ENCODE results near the gene ACBD6.

ACBD6 gene

DNA sequence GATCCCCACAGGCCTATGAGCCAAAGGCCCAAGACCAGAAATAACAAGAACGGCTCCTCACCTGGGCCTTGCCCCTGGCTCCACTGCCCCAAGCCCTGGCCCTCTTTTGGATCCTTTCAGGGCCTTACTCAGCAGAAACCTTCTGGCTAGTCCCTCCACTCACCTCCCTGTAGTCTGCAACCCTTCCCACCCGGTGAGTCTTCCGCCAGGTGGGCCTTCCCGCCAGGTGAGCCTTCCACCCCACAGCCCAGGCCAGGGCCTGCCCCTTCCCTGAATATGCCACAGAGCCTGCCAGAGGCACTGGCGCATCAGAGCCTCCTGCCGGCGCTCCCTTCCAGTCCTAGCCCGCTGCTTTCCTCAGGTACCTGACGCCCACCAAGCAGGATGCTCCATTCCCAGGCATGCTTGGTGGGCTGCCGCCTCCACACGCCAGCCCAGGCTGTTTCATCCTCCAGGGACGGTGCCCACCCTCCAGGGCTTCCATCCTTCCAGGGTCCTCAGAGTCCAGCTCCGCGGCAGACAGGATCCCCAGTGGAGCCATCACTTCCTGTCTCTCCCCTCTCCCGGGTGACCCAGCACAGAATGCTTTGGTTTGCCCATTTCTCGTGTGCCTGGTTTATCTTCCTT is 251.4 kb downstream of the ACBD6 start:
- no peak overlapping the region for H3K4me3 ChIP-seq (ENCODE audit: low read depth, low read length)
- TF ChIP-seq, protein P1, sequence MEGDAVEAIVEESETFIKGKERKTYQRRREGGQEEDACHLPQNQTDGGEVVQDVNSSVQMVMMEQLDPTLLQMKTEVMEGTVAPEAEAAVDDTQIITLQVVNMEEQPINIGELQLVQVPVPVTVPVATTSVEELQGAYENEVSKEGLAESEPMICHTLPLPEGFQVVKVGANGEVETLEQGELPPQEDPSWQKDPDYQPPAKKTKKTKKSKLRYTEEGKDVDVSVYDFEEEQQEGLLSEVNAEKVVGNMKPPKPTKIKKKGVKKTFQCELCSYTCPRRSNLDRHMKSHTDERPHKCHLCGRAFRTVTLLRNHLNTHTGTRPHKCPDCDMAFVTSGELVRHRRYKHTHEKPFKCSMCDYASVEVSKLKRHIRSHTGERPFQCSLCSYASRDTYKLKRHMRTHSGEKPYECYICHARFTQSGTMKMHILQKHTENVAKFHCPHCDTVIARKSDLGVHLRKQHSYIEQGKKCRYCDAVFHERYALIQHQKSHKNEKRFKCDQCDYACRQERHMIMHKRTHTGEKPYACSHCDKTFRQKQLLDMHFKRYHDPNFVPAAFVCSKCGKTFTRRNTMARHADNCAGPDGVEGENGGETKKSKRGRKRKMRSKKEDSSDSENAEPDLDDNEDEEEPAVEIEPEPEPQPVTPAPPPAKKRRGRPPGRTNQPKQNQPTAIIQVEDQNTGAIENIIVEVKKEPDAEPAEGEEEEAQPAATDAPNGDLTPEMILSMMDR (IDR thresholded peaks at IDR 0.05; ENCODE audit: low read depth, low read length): no peak

GRCh38 chr1:180250499-180250770 is 251.9 kb downstream of the ACBD6 start:
- TF ChIP-seq, protein P1 (IDR thresholded peaks at IDR 0.05; ENCODE audit: low read depth, low read length): no peak
- no peak overlapping the region for H3K4me3 ChIP-seq (ENCODE audit: low read depth, low read length)

DNA sequence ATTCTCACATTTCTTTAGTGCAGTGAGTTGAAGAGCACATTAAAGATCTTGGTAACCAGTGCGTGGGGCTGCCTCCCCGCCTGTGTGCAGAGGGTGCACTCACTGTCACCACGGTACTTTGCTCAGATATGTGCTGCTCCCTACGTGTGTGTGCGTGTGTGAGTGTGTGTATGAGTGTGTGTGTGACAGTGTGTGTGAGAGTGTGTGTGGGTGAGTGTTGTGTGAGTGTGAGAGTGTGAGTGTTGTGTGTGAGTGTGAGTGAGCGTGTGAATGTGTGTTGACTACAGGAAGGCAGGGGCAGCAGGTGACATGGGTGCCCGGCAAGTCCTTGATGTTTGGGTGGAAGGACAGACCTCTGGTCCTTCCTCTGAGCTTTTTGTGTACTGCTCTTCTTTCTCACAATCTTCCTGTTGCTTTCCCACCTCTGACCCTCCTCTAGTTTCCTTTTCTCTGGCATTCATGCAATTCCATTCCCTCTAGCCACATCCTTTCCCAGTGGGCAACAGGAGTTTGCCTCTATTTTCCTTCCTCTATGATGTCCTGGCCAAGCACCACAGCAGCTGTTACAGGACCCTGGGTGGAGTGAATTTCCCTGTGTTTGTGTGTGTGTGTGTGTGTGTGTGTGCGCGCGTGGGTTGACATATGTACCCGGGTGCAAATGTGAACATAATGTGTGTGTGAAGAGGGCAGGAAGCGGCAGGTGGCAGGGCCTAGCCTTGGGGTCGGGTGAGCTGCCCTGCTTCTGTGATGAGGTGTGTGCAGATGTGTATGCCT is 252.5 kb downstream of the ACBD6 start:
- TF ChIP-seq, protein P1 (IDR thresholded peaks at IDR 0.05; ENCODE audit: low read depth, low read length): no peak
- no peak overlapping the region for H3K4me3 ChIP-seq (ENCODE audit: low read depth, low read length)

- TF ChIP-seq, protein P1 (IDR thresholded peaks at IDR 0.05; ENCODE audit: low read depth, low read length): 0 out of 2 replicates have a peak, but pooled peaks have one; percentile 8
- H3K4me3 ChIP-seq (ENCODE audit: low read depth, low read length): no peak overlapping the region
Measured at GRCh38 chr1:180248731-180249681, 253.4 kb downstream of the ACBD6 start.

DNA sequence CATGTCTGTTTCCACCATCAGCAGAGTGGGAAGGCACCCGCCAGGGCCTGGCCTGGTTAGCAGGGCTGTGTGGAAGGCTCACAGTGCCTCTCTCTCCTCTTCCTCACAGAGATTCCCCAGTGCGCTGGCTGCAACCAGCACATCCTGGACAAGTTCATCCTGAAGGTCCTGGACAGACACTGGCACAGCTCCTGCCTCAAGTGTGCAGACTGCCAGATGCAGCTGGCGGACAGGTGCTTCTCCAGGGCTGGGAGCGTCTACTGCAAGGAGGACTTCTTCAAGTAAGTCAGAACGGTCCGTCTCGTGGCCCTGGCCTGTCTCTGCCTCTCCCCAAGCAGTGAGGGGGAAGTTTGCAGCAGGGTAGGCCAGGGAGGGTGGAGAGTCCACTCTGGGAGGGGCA is 254.2 kb downstream of the ACBD6 start:
- TF ChIP-seq, protein P1 (IDR thresholded peaks at IDR 0.05; ENCODE audit: low read depth, low read length): no peak
- H3K4me3 ChIP-seq (ENCODE audit: low read depth, low read length): no peak overlapping the region

- no peak overlapping the region for H3K4me3 ChIP-seq (ENCODE audit: low read depth, low read length)
- TF ChIP-seq, protein P1 (IDR thresholded peaks at IDR 0.05; ENCODE audit: low read depth, low read length): no peak
Measured at GRCh38 chr1:180247580-180247979, 254.8 kb downstream of the ACBD6 start.
